ENCODE measurements around the gene DNAH6.
A peak's percentile ranks its signal among the peaks of the same experiment; 100 is the strongest.

The DNAH6 gene

GRCh38 chr2:84492571-84492970 lies 23.7 kb upstream of the DNAH6 start:
- DNase-seq: peak in 1 of 3 donors; percentile 18
- POLR2A ChIA-PET: no interaction called here
- CTCF ChIA-PET: interaction anchor here (2.0 kb wide), 2 partner anchors 365 to 390 kb away, joined by 6 read pairs; no protein-coding TSS in a partner anchor
- no peaks in the 10 kb centered on the region for H3K9me3 ChIP-seq (ENCODE audit: control extremely low read depth in 1 of 5, control insufficient read depth in 4 of 5, insufficient read depth in 2 of 5, low read depth in 1 of 5, low read length in 4 of 5)
- H3K4me1 ChIP-seq (ENCODE audit: control extremely low read depth in 1 of 4, control insufficient read depth in 4 of 4, insufficient read depth in 4 of 4, low read length in 3 of 4): no peaks in the 10 kb centered on the region
- H3K27me3 ChIP-seq (replicated peaks in 2 of 5; ENCODE audit: control insufficient read depth in 4 of 5, insufficient read depth in 5 of 5, low read length in 4 of 5): no peaks in the 10 kb centered on the region
- WGBS (ENCODE audit: insufficient coverage): 80% methylated on average over 1 of the region's 1 CpG
- H3K27ac ChIP-seq (ENCODE audit: insufficient read depth in 1 of 2, low read depth in 1 of 2, low read length in 2 of 2, poor library complexity in 1 of 2, severe bottlenecking in 2 of 2): no peak overlapping the region
- H3K4me3 ChIP-seq (ENCODE audit: control insufficient read depth in 1 of 7, extremely low read depth in 1 of 7, insufficient read depth in 4 of 7, low read depth in 2 of 7, low read length in 6 of 7): no peak overlapping the region
- no peaks in the 10 kb centered on the region for H3K36me3 ChIP-seq (ENCODE audit: control insufficient read depth in 4 of 4, insufficient read depth in 4 of 4, low read length in 3 of 4)

DNA sequence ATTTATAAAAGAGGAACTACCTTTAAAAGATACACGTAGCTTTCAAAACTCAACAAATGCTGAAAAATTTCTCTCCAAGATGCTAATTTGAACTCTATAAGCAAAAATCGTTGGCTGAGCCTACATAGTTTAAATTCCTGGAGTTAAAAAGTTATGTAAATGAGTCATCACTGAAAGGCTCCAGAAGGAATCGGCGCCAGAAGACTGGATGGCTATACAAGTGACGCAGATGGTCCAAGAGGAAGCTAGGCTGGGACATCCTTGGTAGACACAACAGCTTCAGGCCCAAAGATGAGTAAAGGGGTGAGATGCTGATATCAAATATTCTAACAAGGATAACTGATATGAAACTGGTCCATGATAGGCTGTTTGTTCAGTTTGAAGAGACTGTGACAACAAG lies 22.8 kb upstream of the DNAH6 start:
- POLR2A ChIA-PET: interaction anchor here (0.6 kb wide), 1 partner anchor 1672 kb away, joined by 3 read pairs; no protein-coding TSS in a partner anchor

DNA sequence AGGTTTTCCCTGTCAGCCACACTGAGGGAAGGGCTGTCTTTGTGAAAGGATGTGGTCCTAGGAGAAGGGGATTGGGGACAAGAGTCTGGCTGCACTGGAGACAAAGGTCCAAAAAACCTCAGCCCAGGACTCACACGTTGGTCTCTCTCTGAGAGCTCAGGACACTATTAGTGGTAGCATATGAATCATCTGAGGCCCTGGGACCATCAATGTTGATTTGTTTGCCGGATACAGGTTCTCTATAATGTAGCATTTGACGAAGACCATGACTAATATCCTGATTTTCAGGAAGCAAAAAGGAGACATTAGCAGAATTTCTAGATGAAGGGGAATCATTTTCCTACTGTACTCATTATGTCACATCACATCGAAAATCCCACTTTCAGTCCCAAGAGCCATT lies 22.2 kb upstream of the DNAH6 start:
- no peaks in the 10 kb centered on the region for H3K27me3 ChIP-seq (replicated peaks in 2 of 5; ENCODE audit: control insufficient read depth in 4 of 5, insufficient read depth in 5 of 5, low read length in 4 of 5)
- 84% methylated on average over 3 of the region's 4 CpGs for WGBS (ENCODE audit: insufficient coverage)
- ChIA-PET CTCF (interaction anchor here (1.6 to 2.0 kb wide), 3 partner anchors 20 to 388 kb away, joined by 3 to 6 read pairs (median 6); no protein-coding TSS in a partner anchor), POLR2A (no interaction called here)
- H3K9me3 ChIP-seq (ENCODE audit: control extremely low read depth in 1 of 5, control insufficient read depth in 4 of 5, insufficient read depth in 2 of 5, low read depth in 1 of 5, low read length in 4 of 5): no peaks in the 10 kb centered on the region
- no peak overlapping the region for H3K27ac ChIP-seq (ENCODE audit: insufficient read depth in 1 of 2, low read depth in 1 of 2, low read length in 2 of 2, poor library complexity in 1 of 2, severe bottlenecking in 2 of 2)
- no peak for DNase-seq
- H3K4me3 ChIP-seq (ENCODE audit: control insufficient read depth in 1 of 7, extremely low read depth in 1 of 7, insufficient read depth in 4 of 7, low read depth in 2 of 7, low read length in 6 of 7): no peak overlapping the region
- H3K4me1 ChIP-seq (ENCODE audit: control extremely low read depth in 1 of 4, control insufficient read depth in 4 of 4, insufficient read depth in 4 of 4, low read length in 3 of 4): no peaks in the 10 kb centered on the region
- no peaks in the 10 kb centered on the region for H3K36me3 ChIP-seq (ENCODE audit: control insufficient read depth in 4 of 4, insufficient read depth in 4 of 4, low read length in 3 of 4)

More for the DNA sequence above, 22.8 kb upstream of the DNAH6 start:
- no peaks in the 10 kb centered on the region for H3K9me3 ChIP-seq (ENCODE audit: control extremely low read depth in 1 of 5, control insufficient read depth in 4 of 5, insufficient read depth in 2 of 5, low read depth in 1 of 5, low read length in 4 of 5)
- H3K27me3 ChIP-seq (replicated peaks in 2 of 5; ENCODE audit: control insufficient read depth in 4 of 5, insufficient read depth in 5 of 5, low read length in 4 of 5): no peaks in the 10 kb centered on the region
- no peak overlapping the region for H3K4me3 ChIP-seq (ENCODE audit: control insufficient read depth in 1 of 7, extremely low read depth in 1 of 7, insufficient read depth in 4 of 7, low read depth in 2 of 7, low read length in 6 of 7)
- CTCF ChIA-PET: interaction anchor here (1.6 to 2.0 kb wide), 3 partner anchors 21 to 389 kb away, joined by 3 to 6 read pairs (median 6); no protein-coding TSS in a partner anchor
- no peak for DNase-seq
- no peaks in the 10 kb centered on the region for H3K36me3 ChIP-seq (ENCODE audit: control insufficient read depth in 4 of 4, insufficient read depth in 4 of 4, low read length in 3 of 4)
- H3K27ac ChIP-seq (ENCODE audit: insufficient read depth in 1 of 2, low read depth in 1 of 2, low read length in 2 of 2, poor library complexity in 1 of 2, severe bottlenecking in 2 of 2): no peak overlapping the region
- 78% methylated on average over 4 of the region's 5 CpGs for WGBS (ENCODE audit: insufficient coverage)
- H3K4me1 ChIP-seq (ENCODE audit: control extremely low read depth in 1 of 4, control insufficient read depth in 4 of 4, insufficient read depth in 4 of 4, low read length in 3 of 4): no peaks in the 10 kb centered on the region

DNA sequence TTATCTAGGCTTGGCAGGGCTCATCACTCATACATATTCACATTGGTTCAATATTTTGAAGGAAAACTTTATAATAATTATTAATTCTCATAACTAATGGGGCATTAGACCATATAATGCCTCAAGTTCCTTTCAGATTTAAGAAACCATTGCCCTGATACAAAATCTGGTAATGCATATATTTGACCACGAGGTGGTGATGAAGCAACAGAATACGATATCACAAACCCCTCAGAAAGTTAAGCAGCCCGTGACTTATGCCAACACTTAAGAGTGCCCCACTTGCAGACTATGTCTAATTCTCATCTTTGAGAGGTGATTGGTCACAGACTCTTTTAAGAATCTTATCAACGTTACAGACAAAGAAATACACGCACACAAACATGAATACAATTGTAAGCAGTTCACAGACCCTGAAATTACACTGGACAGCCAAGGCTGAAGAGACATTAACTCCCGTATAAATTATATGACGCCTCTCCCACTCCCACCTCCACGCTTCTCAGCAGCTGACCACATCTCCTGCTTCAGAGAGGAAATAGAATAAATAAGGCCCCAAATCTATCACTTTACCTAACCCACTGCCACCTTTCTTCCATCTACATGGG lies 20.7 kb upstream of the DNAH6 start:
- CTCF ChIA-PET: interaction anchor here (0.7 kb wide), 1 partner anchor 796 kb away, joined by 3 read pairs; no protein-coding TSS in a partner anchor

GRCh38 chr2:84496386-84496785 lies 19.9 kb upstream of the DNAH6 start:
- Histone ChIP-seq H3K27me3 (replicated peaks in 2 of 5; ENCODE audit: control insufficient read depth in 4 of 5, insufficient read depth in 5 of 5, low read length in 4 of 5) (no peaks in the 10 kb centered on the region), H3K4me3 (ENCODE audit: control insufficient read depth in 1 of 7, extremely low read depth in 1 of 7, insufficient read depth in 4 of 7, low read depth in 2 of 7, low read length in 6 of 7) (no peak overlapping the region), H3K9me3 (ENCODE audit: control extremely low read depth in 1 of 5, control insufficient read depth in 4 of 5, insufficient read depth in 2 of 5, low read depth in 1 of 5, low read length in 4 of 5) (no peaks in the 10 kb centered on the region), H3K27ac (ENCODE audit: insufficient read depth in 1 of 2, low read depth in 1 of 2, low read length in 2 of 2, poor library complexity in 1 of 2, severe bottlenecking in 2 of 2) (no peak overlapping the region), H3K36me3 (ENCODE audit: control insufficient read depth in 4 of 4, insufficient read depth in 4 of 4, low read length in 3 of 4) (no peaks in the 10 kb centered on the region), H3K4me1 (ENCODE audit: control extremely low read depth in 1 of 4, control insufficient read depth in 4 of 4, insufficient read depth in 4 of 4, low read length in 3 of 4) (no peaks in the 10 kb centered on the region)
- no peak for DNase-seq
- POLR2A ChIA-PET: no interaction called here
- CTCF ChIA-PET: no interaction called here

More for the DNA sequence above, 20.7 kb upstream of the DNAH6 start:
- POLR2A ChIA-PET: no interaction called here
- Histone ChIP-seq H3K4me3 (ENCODE audit: control insufficient read depth in 1 of 7, extremely low read depth in 1 of 7, insufficient read depth in 4 of 7, low read depth in 2 of 7, low read length in 6 of 7) (no peak overlapping the region), H3K27ac (ENCODE audit: insufficient read depth in 1 of 2, low read depth in 1 of 2, low read length in 2 of 2, poor library complexity in 1 of 2, severe bottlenecking in 2 of 2) (no peak overlapping the region), H3K4me1 (ENCODE audit: control extremely low read depth in 1 of 4, control insufficient read depth in 4 of 4, insufficient read depth in 4 of 4, low read length in 3 of 4) (no peaks in the 10 kb centered on the region), H3K36me3 (ENCODE audit: control insufficient read depth in 4 of 4, insufficient read depth in 4 of 4, low read length in 3 of 4) (no peaks in the 10 kb centered on the region), H3K9me3 (ENCODE audit: control extremely low read depth in 1 of 5, control insufficient read depth in 4 of 5, insufficient read depth in 2 of 5, low read depth in 1 of 5, low read length in 4 of 5) (no peaks in the 10 kb centered on the region), H3K27me3 (replicated peaks in 2 of 5; ENCODE audit: control insufficient read depth in 4 of 5, insufficient read depth in 5 of 5, low read length in 4 of 5) (no peaks in the 10 kb centered on the region)
- peak; percentile 73 to 87 (median 82) for DNase-seq
- 52% methylated on average over 5 of the region's 8 CpGs for WGBS (ENCODE audit: insufficient coverage)

- Histone ChIP-seq H3K9me3 (ENCODE audit: control extremely low read depth in 1 of 5, control insufficient read depth in 4 of 5, insufficient read depth in 2 of 5, low read depth in 1 of 5, low read length in 4 of 5) (no peaks in the 10 kb centered on the region), H3K36me3 (ENCODE audit: control insufficient read depth in 4 of 4, insufficient read depth in 4 of 4, low read length in 3 of 4) (no peaks in the 10 kb centered on the region), H3K4me1 (ENCODE audit: control extremely low read depth in 1 of 4, control insufficient read depth in 4 of 4, insufficient read depth in 4 of 4, low read length in 3 of 4) (no peaks in the 10 kb centered on the region), H3K27me3 (replicated peaks in 2 of 5; ENCODE audit: control insufficient read depth in 4 of 5, insufficient read depth in 5 of 5, low read length in 4 of 5) (no peaks in the 10 kb centered on the region), H3K4me3 (ENCODE audit: control insufficient read depth in 1 of 7, extremely low read depth in 1 of 7, insufficient read depth in 4 of 7, low read depth in 2 of 7, low read length in 6 of 7) (no peak overlapping the region), H3K27ac (ENCODE audit: insufficient read depth in 1 of 2, low read depth in 1 of 2, low read length in 2 of 2, poor library complexity in 1 of 2, severe bottlenecking in 2 of 2) (no peak overlapping the region)
- ChIA-PET POLR2A (no interaction called here), CTCF (interaction anchor here (0.7 to 1.5 kb wide), 4 partner anchors 19 to 364 kb away, joined by 3 to 7 read pairs (median 4); partner anchors contain the start of gene DNAH6)
- DNase-seq: no peak
- no CpG with 5 or more reads among the region's 3 CpGs for WGBS (ENCODE audit: insufficient coverage)
These were observed 19.0 kb upstream of the DNAH6 start for GRCh38 chr2:84497285-84497684.

DNA sequence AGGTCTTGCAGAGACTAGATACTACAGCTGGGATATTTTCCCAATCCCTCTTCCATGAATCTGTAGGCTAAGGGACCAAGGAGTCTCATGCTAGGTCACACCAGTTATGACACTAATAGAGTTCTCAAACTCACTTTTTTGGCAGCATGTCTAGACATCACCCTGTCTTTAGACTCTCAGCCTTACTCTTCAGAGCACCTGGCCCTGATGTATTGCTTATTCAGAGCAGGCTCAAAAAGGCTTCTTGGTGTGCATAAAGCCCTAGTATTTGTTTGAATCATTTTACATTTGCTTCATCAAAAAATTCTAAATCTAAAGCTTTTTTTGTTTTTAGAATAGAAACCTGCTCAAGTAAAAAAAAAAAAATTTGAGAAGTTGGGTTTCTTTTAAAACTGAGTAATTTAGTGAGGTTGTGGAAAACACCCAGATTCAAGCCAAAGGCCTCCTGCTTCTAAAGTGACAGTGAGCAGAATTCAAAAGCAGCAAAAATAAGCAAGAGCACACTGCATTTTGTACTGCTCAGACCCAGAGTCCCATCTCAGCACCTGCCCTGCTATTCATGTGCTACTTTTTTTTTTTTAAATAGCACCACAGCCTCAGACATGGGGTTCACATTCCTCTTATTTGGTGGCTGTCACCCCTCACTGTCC lies 18.0 kb upstream of the DNAH6 start:
- ChIA-PET POLR2A (interaction anchor here (0.6 to 0.8 kb wide), 2 partner anchors 12 to 606 kb away, joined by 4 read pairs; no protein-coding TSS in a partner anchor), CTCF (interaction anchor here (0.5 to 1.5 kb wide), 5 partner anchors 16 to 363 kb away, joined by 3 to 7 read pairs (median 4); partner anchors contain the start of gene DNAH6)

More for the DNA sequence above, 18.0 kb upstream of the DNAH6 start:
- Histone ChIP-seq H3K4me3 (ENCODE audit: control insufficient read depth in 1 of 7, extremely low read depth in 1 of 7, insufficient read depth in 4 of 7, low read depth in 2 of 7, low read length in 6 of 7) (no peak overlapping the region), H3K36me3 (ENCODE audit: control insufficient read depth in 4 of 4, insufficient read depth in 4 of 4, low read length in 3 of 4) (no peaks in the 10 kb centered on the region), H3K27me3 (replicated peaks in 2 of 5; ENCODE audit: control insufficient read depth in 4 of 5, insufficient read depth in 5 of 5, low read length in 4 of 5) (no peaks in the 10 kb centered on the region), H3K27ac (ENCODE audit: insufficient read depth in 1 of 2, low read depth in 1 of 2, low read length in 2 of 2, poor library complexity in 1 of 2, severe bottlenecking in 2 of 2) (no peak overlapping the region), H3K9me3 (ENCODE audit: control extremely low read depth in 1 of 5, control insufficient read depth in 4 of 5, insufficient read depth in 2 of 5, low read depth in 1 of 5, low read length in 4 of 5) (no peaks in the 10 kb centered on the region), H3K4me1 (ENCODE audit: control extremely low read depth in 1 of 4, control insufficient read depth in 4 of 4, insufficient read depth in 4 of 4, low read length in 3 of 4) (no peaks in the 10 kb centered on the region)
- no peak for DNase-seq

Measured in common myeloid progenitor, CD34-positive (primary cell).